NCI-H460 (cell line): Measurements from ENCODE around the gene SLC1A7. TPM values are rescaled to one million over a fixed set of nuclear protein-coding genes. Genes with fewer than 3 reads are reported as not detected.

Experiments
- DNase-seq: peaks from one replicate; pipeline ENCODE4 v3.0.0-alpha.2; 2016; ENCODE audit warnings: low read depth; ENCODE audit errors: extremely low read depth
- total RNA-seq: library from RNA; depleted of rRNA; stranded (reverse); fragments of >200 nt; shearing (Covaris generic); gene quantifications from 2 replicates; pipeline ENCODE4 v1.2.3, GENCODE V29; 2014

The SLC1A7 gene
- total RNA-seq, 1 experiment from 2014 or later, result not detected

- DNase-seq, result no peak
These were observed 49.0 kb downstream of the SLC1A7 start for GRCh38 chr1:53093451-53093754.

GRCh38 chr1:53092659-53093450, 49.6 kb downstream of the SLC1A7 start:
- no peak for DNase-seq

GRCh38 chr1:53091841-53092645, 50.4 kb downstream of the SLC1A7 start:
- DNase-seq, result no peak

- DNase-seq, result no peak
These were observed 52.0 kb downstream of the SLC1A7 start for GRCh38 chr1:53090227-53091147.

GRCh38 chr1:53089478-53090226, 52.8 kb downstream of the SLC1A7 start:
- no peak for DNase-seq

GRCh38 chr1:53088616-53089300, 53.7 kb downstream of the SLC1A7 start:
- no peak for DNase-seq

- no peak for DNase-seq
These were observed 54.8 kb downstream of the SLC1A7 start for GRCh38 chr1:53087332-53088285.

- no peak for DNase-seq
These were observed 55.9 kb downstream of the SLC1A7 start for GRCh38 chr1:53086491-53087070.

GRCh38 chr1:53085405-53085804, 57.0 kb downstream of the SLC1A7 start:
- DNase-seq, result no peak

GRCh38 chr1:53084589-53084971, 57.9 kb downstream of the SLC1A7 start:
- no peak for DNase-seq

- no peak for DNase-seq
These were observed 58.5 kb downstream of the SLC1A7 start for GRCh38 chr1:53083636-53084588.

GRCh38 chr1:53082826-53083455, 59.5 kb downstream of the SLC1A7 start:
- no peak for DNase-seq

GRCh38 chr1:53081384-53082066, 60.9 kb downstream of the SLC1A7 start:
- no peak for DNase-seq

GRCh38 chr1:53080769-53081168, 61.7 kb downstream of the SLC1A7 start:
- no peak for DNase-seq

GRCh38 chr1:53080041-53080440, 62.4 kb downstream of the SLC1A7 start:
- DNase-seq, result no peak

GRCh38 chr1:53079251-53079650, 63.2 kb downstream of the SLC1A7 start:
- DNase-seq, result no peak
